GM12891 (cell line): ENCODE results near the gene VCL.

Experiments
- PAX5 ChIP-seq: IDR thresholded peaks from 2 replicates; pipeline ENCODE4 v1.6.1; 2011; ENCODE audit warnings: low read length, moderate library complexity, mild to moderate bottlenecking; ENCODE audit not compliant: insufficient read depth, severe bottlenecking
- POLR2A ChIP-seq: IDR thresholded peaks from 2 replicates; pipeline ENCODE4 v1.6.1; 2011; ENCODE audit warnings: low read depth, low read length, control low read depth
- POLR2AphosphoS5 ChIP-seq: IDR thresholded peaks from 2 replicates; pipeline ENCODE4 v1.6.1; 2011; ENCODE audit warnings: low read depth, low read length, control low read depth
- SPI1 ChIP-seq: IDR thresholded peaks from 2 replicates; pipeline ENCODE4 v1.6.1; 2011; ENCODE audit warnings: low read depth, low read length, control low read depth
- TAF1 ChIP-seq: IDR thresholded peaks from 2 replicates; pipeline ENCODE4 v1.6.1; 2011; ENCODE audit warnings: low read depth, low read length, control low read depth

- TF ChIP-seq POLR2A (no peak), SPI1 (no peak), TAF1 (no peak), POLR2AphosphoS5 (no peak), PAX5 (no peak)
These were observed 13.9 kb downstream of the VCL start for GRCh38 chr10:74011770-74012169.
